Measurements from ENCODE around the gene ZNF639. TPM values are rescaled to one million over a fixed set of nuclear protein-coding genes. Genes with fewer than 3 reads are reported as not detected.

ZNF639 gene
- total and polyA plus RNA-seq, 11 donors: 9.2 to 46.0 (median 29.6) TPM

DNA sequence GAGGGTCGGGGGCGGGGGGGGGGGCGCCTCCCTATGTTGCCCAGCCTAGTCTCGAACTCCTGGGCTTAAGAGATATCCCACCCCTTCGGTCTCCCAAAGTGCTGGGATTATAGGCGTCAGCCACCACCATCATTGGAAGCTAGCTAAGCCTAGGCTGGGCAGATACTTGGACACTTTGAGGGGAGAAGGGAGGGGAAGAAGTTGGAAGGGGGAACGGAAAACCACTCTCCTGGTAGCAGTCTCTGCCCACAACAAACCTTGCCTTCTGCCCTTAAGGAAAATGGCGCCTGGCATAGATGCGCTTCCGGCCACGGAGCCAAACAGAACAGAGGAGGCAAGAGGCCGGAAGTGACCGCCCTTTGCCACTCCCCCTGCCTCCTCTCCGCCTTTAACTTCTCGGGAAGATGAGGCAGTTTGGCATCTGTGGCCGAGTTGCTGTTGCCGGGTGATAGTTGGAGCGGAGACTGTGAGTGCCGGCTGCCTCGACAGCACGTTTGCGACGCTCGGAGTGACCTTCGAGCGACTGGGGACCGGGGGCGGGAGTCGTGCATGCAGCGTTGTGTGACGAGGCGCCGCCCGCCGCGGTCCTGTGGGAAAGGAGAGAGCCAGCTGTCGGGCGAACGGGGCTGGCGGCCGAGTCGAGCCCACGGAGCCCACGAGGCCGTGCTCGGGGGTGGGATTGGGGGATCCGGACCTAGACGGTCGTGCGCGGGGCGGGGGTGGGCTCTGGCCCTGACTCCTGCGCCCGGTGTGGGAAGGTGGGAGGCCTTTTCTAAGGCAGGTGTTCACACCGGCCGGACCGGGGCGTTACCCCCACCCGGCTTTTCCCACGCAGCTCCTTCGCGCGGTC lies 24.7 kb downstream of the ZNF639 start, which contains the start of gene MFN1:
MFN1 (plus strand) TSS at position 365 of the 850 bp plus-strand sequence. CDS start 1,143 bp downstream, outside the sequence.
- H3K4me1 ChIP-seq: peaks cover 0 to 24% (median 8%) of the 10 kb centered on the region in 12 donors
- H3K9me3 ChIP-seq: no peaks in the 10 kb centered on the region
- DNase-seq (peak; percentile 95 to 97 (median 96)), ATAC-seq (peak; percentile 97 to 100 (median 99))
- intact Hi-C loops (cut with DNase I): loop anchor here in 6 of 10 donors (1.0 to 10.0 kb wide), 7 partner anchors 24 to 217 kb away; partner anchors contain the start of genes ZNF639 (in 4 of the 6), ACTL6A (in 3 of the 6) and GNB4 (in 1 of the 6)
- TF ChIP-seq CTCF (IDR thresholded peaks at IDR 0.05): no peak
- peak in 1 of 2 donors; percentile 86 for TF ChIP-seq POLR2A (IDR thresholded peaks at IDR 0.05)
- H3K27ac ChIP-seq: peak within 1 kb of the TSS; percentile 43 to 94 (median 88)
- WGBS, 4 donors: 0 to 1% (median 1%) methylated on average over 45 to 63 of the region's 63 CpGs
- peaks cover 0 to 35% (median 30%) of the 10 kb centered on the region in 9 donors for H3K36me3 ChIP-seq
- no peaks in the 10 kb centered on the region for H3K27me3 ChIP-seq
- H3K4me3 ChIP-seq: peak within 1 kb of the TSS; percentile 67 to 93 (median 82)

- Histone ChIP-seq H3K27ac (peak overlapping the region in 11 of 12 donors; percentile 83 to 94 (median 89)), H3K9me3 (no peaks in the 10 kb centered on the region), H3K4me3 (peak overlapping the region; percentile 67 to 93 (median 82)), H3K4me1 (peaks cover 0 to 24% (median 8%) of the 10 kb centered on the region in 12 donors), H3K27me3 (no peaks in the 10 kb centered on the region), H3K36me3 (peaks cover 0 to 44% (median 37%) of the 10 kb centered on the region in 9 donors)
- WGBS, 4 donors: 24 to 37% (median 27%) methylated on average over 5 of the region's 5 CpGs
- TF ChIP-seq POLR2A (IDR thresholded peaks at IDR 0.05): no peak
- no peak for TF ChIP-seq CTCF (IDR thresholded peaks at IDR 0.05)
- intact Hi-C loops (cut with DNase I): loop anchor here in 4 of 10 donors (5.0 to 10.0 kb wide), 4 partner anchors 104 to 216 kb away; partner anchors contain the start of genes ACTL6A (in 2 of the 4) and GNB4 (in 1 of the 4)
- ATAC-seq: no peak
- no peak for DNase-seq
These were observed 25.6 kb downstream of the ZNF639 start for GRCh38 chr3:179348325-179349013.

GRCh38 chr3:179355996-179356395 lies 33.2 kb downstream of the ZNF639 start:
- Histone ChIP-seq H3K9me3 (no peaks in the 10 kb centered on the region), H3K4me1 (peaks cover 0 to 7% (median 0%) of the 10 kb centered on the region in 12 donors), H3K36me3 (peaks cover 0 to 100% (median 99%) of the 10 kb centered on the region in 9 donors), H3K27me3 (no peaks in the 10 kb centered on the region), H3K27ac (no peak overlapping the region), H3K4me3 (no peak overlapping the region)
- ATAC-seq (no peak), DNase-seq (no peak)
- WGBS, 4 donors: 90 to 98% (median 95%) methylated on average over 1 of the region's 1 CpG
- TF ChIP-seq CTCF (IDR thresholded peaks at IDR 0.05): no peak
- no peak for TF ChIP-seq POLR2A (IDR thresholded peaks at IDR 0.05)
- intact Hi-C loops (cut with DNase I): no loop called here

All from heart left ventricle (tissue), 16 donors.